Endothelial cell (in vitro differentiated cells): ENCODE measurements around the gene ARPC5. TPM values are rescaled to one million over a fixed set of nuclear protein-coding genes. Genes with fewer than 3 reads are reported as not detected.
"Not testable (repeated sequence)": the region's sequence is repeated elsewhere in the genome, so short reads cannot be mapped to it uniquely, and the experiment has no call there.

Source experiments
- DNase-seq: peaks from one replicate; pipeline ENCODE4 v3.0.0; 2021; ENCODE audit warnings: low spot score
- H3K27ac Mint-ChIP-seq: one replicate; pipeline ENCODE4 v1.8.0; 2021; ENCODE audit warnings: mixed read lengths, inconsistent platforms; ENCODE audit not compliant: unreplicated experiment
- H3K27me3 Mint-ChIP-seq: one replicate; pipeline ENCODE4 v1.8.0; 2021; ENCODE audit warnings: mild to moderate bottlenecking, moderate library complexity, mixed read lengths, inconsistent platforms; ENCODE audit not compliant: unreplicated experiment
- H3K36me3 Mint-ChIP-seq: one replicate; pipeline ENCODE4 v1.8.0; 2021; ENCODE audit warnings: mild to moderate bottlenecking, low read depth, mixed read lengths, inconsistent platforms; ENCODE audit not compliant: unreplicated experiment
- H3K4me1 Mint-ChIP-seq: one replicate; pipeline ENCODE4 v1.8.0; 2021; ENCODE audit warnings: mild to moderate bottlenecking, mixed read lengths, inconsistent platforms; ENCODE audit not compliant: unreplicated experiment
- H3K4me3 Mint-ChIP-seq: one replicate; pipeline ENCODE4 v1.8.0; 2021; ENCODE audit warnings: mild to moderate bottlenecking, mixed read lengths, inconsistent platforms; ENCODE audit not compliant: unreplicated experiment
- H3K9me3 Mint-ChIP-seq: one replicate; pipeline ENCODE4 v1.8.0; 2021; ENCODE audit warnings: mixed read lengths, inconsistent platforms; ENCODE audit not compliant: unreplicated experiment
- CTCF ChIP-seq: fragments of 200-600 bp; sonication (generic); IDR thresholded peaks from one replicate; pipeline ENCODE4 v1.5.0; 2021; ENCODE audit warnings: antibody characterized with exemption; ENCODE audit not compliant: unreplicated experiment
- total RNA-seq: library from RNA; stranded (reverse); fragmentation: NEBNext Ultra II Directional; extraction: Animal tissue kit (Norgen Biotek cat#: 25700); gene quantifications from one replicate; pipeline ENCODE4 v1.2.1, GENCODE V29; 2021; ENCODE audit not compliant: unreplicated experiment

Gene ARPC5
- total RNA-seq, 1 donor from 2014 or later = 142 TPM

GRCh38 chr1:183633676-183634343 lies 1.8 kb downstream of the ARPC5 start:
- no peaks in the 10 kb centered on the region for H3K9me3 Mint-ChIP-seq
- peaks cover 15% of the 10 kb centered on the region for H3K36me3 Mint-ChIP-seq
- peak overlapping the region; percentile 99 for H3K4me3 Mint-ChIP-seq
- H3K27ac Mint-ChIP-seq = peak overlapping the region; percentile 95
- DNase-seq = no peak
- TF ChIP-seq CTCF = peak; percentile 77
- H3K27me3 Mint-ChIP-seq = peaks cover 5% of the 10 kb centered on the region
- peaks cover 30% of the 10 kb centered on the region for H3K4me1 Mint-ChIP-seq

GRCh38 chr1:183632964-183633363 lies 2.6 kb downstream of the ARPC5 start:
- no peak for DNase-seq
- Mint-ChIP-seq H3K4me3 (peak overlapping the region; percentile 99), H3K27me3 (peaks cover 5% of the 10 kb centered on the region), H3K27ac (peak overlapping the region; percentile 95), H3K9me3 (no peaks in the 10 kb centered on the region), H3K4me1 (peaks cover 34% of the 10 kb centered on the region), H3K36me3 (peaks cover 21% of the 10 kb centered on the region)
- no peak for TF ChIP-seq CTCF

- Mint-ChIP-seq H3K27me3 (peaks cover 5% of the 10 kb centered on the region), H3K27ac (no peak overlapping the region), H3K4me3 (no peak overlapping the region), H3K9me3 (no peaks in the 10 kb centered on the region), H3K4me1 (peaks cover 37% of the 10 kb centered on the region), H3K36me3 (peaks cover 21% of the 10 kb centered on the region)
- TF ChIP-seq CTCF = no peak
- no peak for DNase-seq
Measured at GRCh38 chr1:183632114-183632513, 3.5 kb downstream of the ARPC5 start.

GRCh38 chr1:183630748-183631147 lies 4.8 kb downstream of the ARPC5 start:
- no peaks in the 10 kb centered on the region for H3K9me3 Mint-ChIP-seq
- no peak for DNase-seq
- peak overlapping the region; percentile 8 for H3K4me3 Mint-ChIP-seq
- H3K36me3 Mint-ChIP-seq = peaks cover 21% of the 10 kb centered on the region
- H3K4me1 Mint-ChIP-seq = peaks cover 29% of the 10 kb centered on the region
- peak overlapping the region; percentile 22 for H3K27ac Mint-ChIP-seq
- TF ChIP-seq CTCF = no peak
- H3K27me3 Mint-ChIP-seq = peaks cover 3% of the 10 kb centered on the region

- no peak for DNase-seq
- Mint-ChIP-seq H3K9me3 (no peaks in the 10 kb centered on the region), H3K4me1 (peaks cover 28% of the 10 kb centered on the region), H3K27me3 (peaks cover 1% of the 10 kb centered on the region), H3K4me3 (peak overlapping the region; percentile 11), H3K36me3 (peaks cover 21% of the 10 kb centered on the region), H3K27ac (no peak overlapping the region)
- no peak for TF ChIP-seq CTCF
Measured at GRCh38 chr1:183628537-183628936, 7.0 kb downstream of the ARPC5 start.

- H3K4me1 Mint-ChIP-seq = peaks cover 14% of the 10 kb centered on the region
- not testable (repeated sequence) for H3K9me3 Mint-ChIP-seq, H3K4me3 Mint-ChIP-seq, DNase-seq, H3K27ac Mint-ChIP-seq, H3K27me3 Mint-ChIP-seq
- H3K36me3 Mint-ChIP-seq = peaks cover 21% of the 10 kb centered on the region
Measured at GRCh38 chr1:183626236-183626635, 9.3 kb downstream of the ARPC5 start.
